ENCODE results near the gene PRSS57. TPM values are rescaled to one million over a fixed set of nuclear protein-coding genes. Genes with fewer than 3 reads are reported as not detected.
"Not testable (repeated sequence)": the region's sequence is repeated elsewhere in the genome, so short reads cannot be mapped to it uniquely, and the experiment has no call there.

Gene PRSS57
- total RNA-seq, 2 donors from 2014 or later = 0.22 TPM; not detected in 1

GRCh38 chr19:698529-698928 is 3.3 kb upstream of the PRSS57 start:
- H3K9me3 Mint-ChIP-seq; H3K27ac Mint-ChIP-seq; H3K36me3 Mint-ChIP-seq (ENCODE audit: insufficient read depth in 2 of 2); ATAC-seq (replicated peaks in 1 of 2); H3K4me1 Mint-ChIP-seq (ENCODE audit: low read depth); H3K4me3 Mint-ChIP-seq; DNase-seq: not testable (repeated sequence)
- H3K27me3 Mint-ChIP-seq (ENCODE audit: low read depth) = peaks cover 36% of the 10 kb centered on the region

- no peak for ATAC-seq (replicated peaks in 1 of 2)
Observed at GRCh38 chr19:694481-695351, 536 bp downstream of the PRSS57 start.

GRCh38 chr19:690203-690602 is 5.0 kb downstream of the PRSS57 start:
- H3K4me1 Mint-ChIP-seq (ENCODE audit: low read depth) = no peaks in the 10 kb centered on the region
- peaks cover 5% of the 10 kb centered on the region for H3K27me3 Mint-ChIP-seq (ENCODE audit: low read depth)
- DNase-seq = no peak
- H3K4me3 Mint-ChIP-seq = no peak overlapping the region
- H3K9me3 Mint-ChIP-seq = no peaks in the 10 kb centered on the region
- H3K36me3 Mint-ChIP-seq (ENCODE audit: insufficient read depth in 2 of 2) = no peaks in the 10 kb centered on the region
- ATAC-seq (replicated peaks in 1 of 2) = no peak
- no peak overlapping the region for H3K27ac Mint-ChIP-seq

More at GRCh38 chr19:694481-695351, 536 bp downstream of the PRSS57 start:
- Mint-ChIP-seq H3K27ac (no peak overlapping the region), H3K4me1 (ENCODE audit: low read depth) (no peaks in the 10 kb centered on the region), H3K27me3 (ENCODE audit: low read depth) (peaks cover 23% of the 10 kb centered on the region), H3K9me3 (no peaks in the 10 kb centered on the region), H3K4me3 (peak overlapping the region in 1 of 2 donors; percentile 12), H3K36me3 (ENCODE audit: insufficient read depth in 2 of 2) (no peaks in the 10 kb centered on the region)
- no peak for DNase-seq

- H3K27ac Mint-ChIP-seq = no peak overlapping the region
- no peak overlapping the region for H3K4me3 Mint-ChIP-seq
- ATAC-seq (replicated peaks in 1 of 2) (no peak), DNase-seq (no peak)
- no peaks in the 10 kb centered on the region for H3K9me3 Mint-ChIP-seq
- no peaks in the 10 kb centered on the region for H3K36me3 Mint-ChIP-seq (ENCODE audit: insufficient read depth in 2 of 2)
- H3K4me1 Mint-ChIP-seq (ENCODE audit: low read depth) = no peaks in the 10 kb centered on the region
- H3K27me3 Mint-ChIP-seq (ENCODE audit: low read depth) = no peaks in the 10 kb centered on the region
Observed at GRCh38 chr19:688992-689391, 6.3 kb downstream of the PRSS57 start.

GRCh38 chr19:688214-688613 is 7.0 kb downstream of the PRSS57 start:
- ATAC-seq (replicated peaks in 1 of 2) = no peak
- H3K27me3 Mint-ChIP-seq (ENCODE audit: low read depth) = no peaks in the 10 kb centered on the region
- no peak for DNase-seq
- H3K27ac Mint-ChIP-seq = no peak overlapping the region
- H3K9me3 Mint-ChIP-seq = no peaks in the 10 kb centered on the region
- no peak overlapping the region for H3K4me3 Mint-ChIP-seq
- H3K36me3 Mint-ChIP-seq (ENCODE audit: insufficient read depth in 2 of 2) = no peaks in the 10 kb centered on the region
- H3K4me1 Mint-ChIP-seq (ENCODE audit: low read depth) = no peaks in the 10 kb centered on the region

- DNase-seq = no peak
- Mint-ChIP-seq H3K4me1 (ENCODE audit: low read depth) (no peaks in the 10 kb centered on the region), H3K9me3 (no peaks in the 10 kb centered on the region), H3K27me3 (ENCODE audit: low read depth) (no peaks in the 10 kb centered on the region), H3K36me3 (ENCODE audit: insufficient read depth in 2 of 2) (no peaks in the 10 kb centered on the region), H3K4me3 (no peak overlapping the region), H3K27ac (no peak overlapping the region)
- ATAC-seq (replicated peaks in 1 of 2) = no peak
Observed at GRCh38 chr19:687569-688166, 7.6 kb downstream of the PRSS57 start.

- no peak overlapping the region for H3K4me3 Mint-ChIP-seq
- no peak overlapping the region for H3K27ac Mint-ChIP-seq
- no peaks in the 10 kb centered on the region for H3K36me3 Mint-ChIP-seq (ENCODE audit: insufficient read depth in 2 of 2)
- H3K9me3 Mint-ChIP-seq = no peaks in the 10 kb centered on the region
- ATAC-seq (replicated peaks in 1 of 2) = no peak
- DNase-seq = no peak
- no peaks in the 10 kb centered on the region for H3K27me3 Mint-ChIP-seq (ENCODE audit: low read depth)
- no peaks in the 10 kb centered on the region for H3K4me1 Mint-ChIP-seq (ENCODE audit: low read depth)
Observed at GRCh38 chr19:686589-687297, 8.5 kb downstream of the PRSS57 start.

- H3K27me3 Mint-ChIP-seq (ENCODE audit: low read depth) = no peaks in the 10 kb centered on the region
Observed at GRCh38 chr19:685454-685931, 9.8 kb downstream of the PRSS57 start.

GRCh38 chr19:682678-683320 is 12.5 kb downstream of the PRSS57 start:
- Mint-ChIP-seq H3K9me3 (no peaks in the 10 kb centered on the region), H3K4me1 (ENCODE audit: low read depth) (no peaks in the 10 kb centered on the region), H3K36me3 (ENCODE audit: insufficient read depth in 2 of 2) (no peaks in the 10 kb centered on the region), H3K27me3 (ENCODE audit: low read depth) (no peaks in the 10 kb centered on the region), H3K4me3 (no peak overlapping the region), H3K27ac (no peak overlapping the region)
- no peak for DNase-seq
- no peak for ATAC-seq (replicated peaks in 1 of 2)

More at GRCh38 chr19:685454-685931, 9.8 kb downstream of the PRSS57 start:
- no peaks in the 10 kb centered on the region for H3K9me3 Mint-ChIP-seq
- no peaks in the 10 kb centered on the region for H3K36me3 Mint-ChIP-seq (ENCODE audit: insufficient read depth in 2 of 2)
- DNase-seq (no peak), ATAC-seq (replicated peaks in 1 of 2) (no peak)
- no peak overlapping the region for H3K4me3 Mint-ChIP-seq
- H3K4me1 Mint-ChIP-seq (ENCODE audit: low read depth) = no peaks in the 10 kb centered on the region
- no peak overlapping the region for H3K27ac Mint-ChIP-seq

- Mint-ChIP-seq H3K4me3 (peak overlapping the region; percentile 79 to 90), H3K4me1 (ENCODE audit: low read depth) (no peaks in the 10 kb centered on the region), H3K27me3 (ENCODE audit: low read depth) (no peaks in the 10 kb centered on the region), H3K36me3 (ENCODE audit: insufficient read depth in 2 of 2) (no peaks in the 10 kb centered on the region), H3K9me3 (no peaks in the 10 kb centered on the region), H3K27ac (peak overlapping the region; percentile 99)
- no peak for ATAC-seq (replicated peaks in 1 of 2)
- DNase-seq = peak; percentile 34 to 98
Observed at GRCh38 chr19:681029-682019, 13.9 kb downstream of the PRSS57 start.

- Mint-ChIP-seq H3K9me3 (no peaks in the 10 kb centered on the region), H3K27me3 (ENCODE audit: low read depth) (no peaks in the 10 kb centered on the region), H3K4me3 (peak overlapping the region; percentile 79 to 90), H3K36me3 (ENCODE audit: insufficient read depth in 2 of 2) (no peaks in the 10 kb centered on the region), H3K27ac (peak overlapping the region; percentile 99), H3K4me1 (ENCODE audit: low read depth) (no peaks in the 10 kb centered on the region)
- ATAC-seq (replicated peaks in 1 of 2) (peak; percentile 83 to 84), DNase-seq (peak; percentile 99)
Observed at GRCh38 chr19:680287-681028, 14.8 kb downstream of the PRSS57 start.

Data from activated T-cell treated with anti-CD3 and anti-CD28 coated beads, Interleukin-2, amount 50 U/mL, for 72 hours (primary cell).